K562 (cell line): ENCODE data around the gene DHDDS. TPM values are rescaled to one million over a fixed set of nuclear protein-coding genes. Genes with fewer than 3 reads are reported as not detected.
A peak's percentile ranks its signal among the peaks of the same experiment; 100 is the strongest.

Experiments used
- ATAC-seq: fragments of 200-7000 bp; cut with Tn5 transposase; 3 replicates; pipeline ENCODE4 v1.9.1; 2020; ENCODE audit warnings: moderate library complexity
- BruUV-seq: library from RNA; stranded (reverse); fragments of 400-500 nt; replicated peaks from 2 replicates; lab custom pipeline; 2021; lab: Mats Ljungman, UMichigan
- CTCF ChIA-PET: fragments of 300-600 bp; formaldehyde crosslinking; extraction: SDS; loops from one replicate; lab custom pipeline; 2021; ENCODE audit warnings: low intra/inter-chr PET ratio; lab: Yijun Ruan, JAX
- POLR2A ChIA-PET: fragments of 300-600, 350-650 bp; sonication (Branson Sonifier 250); formaldehyde crosslinking; extraction: SDS; loops from one replicate; lab custom pipeline; 2021; ENCODE audit warnings: antibody characterized with exemption, inconsistent platforms; lab: Yijun Ruan, JAX
- DNase-seq, 4 experiments: peaks; one replicate each; pipeline versions ENCODE4 v3.0.0 to v3.0.0-alpha.2; 2011 to 2018; ENCODE audit warnings: low spot score in 3 of 4, mixed read lengths in 3 of 4; ENCODE audit errors: extremely low read depth in 1 of 4
- FAIRE-seq: peaks from 2 replicates; lab custom pipeline; 2011; peaks lifted over from hg19 to GRCh38; lab: Jason Lieb, UNC
- H2AFZ ChIP-seq: 2 replicates; pipeline ENCODE4 v1.6.0; 2011; ENCODE audit warnings: low read depth, low read length, control low read depth, inconsistent platforms
- H3K27ac ChIP-seq: fragments of 200-600 bp; 3 replicates; pipeline ENCODE4 v1.8.0; 2011; ENCODE audit warnings: low read depth, mild to moderate bottlenecking, control low read depth, inconsistent platforms, low read length, moderate library complexity, mixed read lengths; ENCODE audit errors: extremely low read depth
- H3K27me3 ChIP-seq, 2 experiments: fragments of 300-600 bp in 1 of 2; 2 replicates in 1 of 2; 3 replicates in 1 of 2; pipeline versions ENCODE4 v1.6.0 to v1.8.0; 2011; ENCODE audit warnings: inconsistent platforms in 2 of 2, low read length in 2 of 2, mild to moderate bottlenecking in 1 of 2, mixed read lengths in 1 of 2, moderate library complexity in 1 of 2; ENCODE audit not compliant: control insufficient read depth in 2 of 2, insufficient read depth in 2 of 2
- H3K36me3 ChIP-seq: fragments of 300-600 bp; 3 replicates; pipeline ENCODE4 v1.8.0; 2011; ENCODE audit warnings: mild to moderate bottlenecking, low read length, inconsistent platforms; ENCODE audit not compliant: control insufficient read depth, insufficient read depth
- H3K4me1 ChIP-seq, 2 experiments: fragments of 200-600 bp in 1 of 2; replicated peaks in 1 of 2; 2 replicates in 1 of 2; 3 replicates in 1 of 2; pipeline versions ENCODE4 v1.5.1 to v1.8.0; 2011; ENCODE audit warnings: inconsistent platforms in 2 of 2, low read length in 2 of 2, mild to moderate bottlenecking in 1 of 2, mixed read lengths in 1 of 2, moderate library complexity in 1 of 2; ENCODE audit not compliant: control insufficient read depth in 2 of 2, insufficient read depth in 2 of 2
- H3K4me2 ChIP-seq: 2 replicates; pipeline ENCODE4 v1.6.1; 2011; ENCODE audit warnings: low read length, control low read depth, inconsistent platforms, mixed read lengths; ENCODE audit not compliant: insufficient read depth
- H3K4me3 ChIP-seq: fragments of 200-600 bp; sonication (generic), shearing (Covaris generic); 2 replicates; pipeline ENCODE4 v1.5.1; 2016; ENCODE audit warnings: control low read depth, inconsistent platforms
- H3K79me2 ChIP-seq: fragments of 200-600 bp; 3 replicates; pipeline ENCODE4 v1.8.0; 2011; ENCODE audit warnings: low read length, inconsistent platforms; ENCODE audit not compliant: control insufficient read depth, insufficient read depth
- H3K9ac ChIP-seq, 2 experiments: 2 replicates each; pipeline versions ENCODE4 v1.6.0 to v1.6.1; 2011; ENCODE audit warnings: low read depth in 2 of 2, low read length in 2 of 2, control low read depth in 1 of 2, inconsistent platforms in 1 of 2, mild to moderate bottlenecking in 1 of 2, mixed read lengths in 1 of 2; ENCODE audit not compliant: insufficient read depth in 1 of 2
- H3K9me1 ChIP-seq: one replicate; pipeline ENCODE4 v1.6.0; 2011; ENCODE audit warnings: inconsistent platforms, mild to moderate bottlenecking, low read length, moderate library complexity; ENCODE audit not compliant: control insufficient read depth, insufficient read depth
- H3K9me3 ChIP-seq: replicated peaks from 2 replicates; pipeline ENCODE4 v1.5.1; 2011; ENCODE audit warnings: low read depth, low read length, inconsistent platforms; ENCODE audit not compliant: control insufficient read depth, insufficient read depth
- H4K20me1 ChIP-seq: replicated peaks from 2 replicates; pipeline ENCODE4 v1.6.1; 2011; ENCODE audit warnings: low read length, inconsistent platforms, mixed read lengths; ENCODE audit not compliant: control insufficient read depth, insufficient read depth
- BRF1 ChIP-seq: IDR thresholded peaks from 3 replicates; pipeline ENCODE4 v1.6.1; 2011; ENCODE audit warnings: borderline replicate concordance, mild to moderate bottlenecking; ENCODE audit not compliant: insufficient read length; ENCODE audit errors: extremely low read depth
- FIP1L1 ChIP-seq: fragments of 200-400 bp; formaldehyde crosslinking; IDR thresholded peaks from 2 replicates; pipeline ENCODE4 v1.6.1; 2018; ENCODE audit warnings: mild to moderate bottlenecking, low read depth, low read length; ENCODE audit not compliant: poor library complexity, severe bottlenecking
- FOXA3 ChIP-seq, 2 experiments: fragments of 450-650 bp in 1 of 2; sonication (generic) in 1 of 2; formaldehyde crosslinking; IDR thresholded peaks in 1 of 2; conservative IDR thresholded peaks in 1 of 2; 2 replicates each; pipeline versions ENCODE4 v1.4.0 to v1.8.0; 2020 to 2022; ENCODE audit warnings: mild to moderate bottlenecking in 2 of 2, missing genetic modification reagents in 1 of 2
- GATA2 ChIP-seq: sonication (generic); formaldehyde crosslinking; IDR thresholded peaks from 2 replicates; pipeline ENCODE4 v1.4.0; 2020; ENCODE audit warnings: mild to moderate bottlenecking, missing genetic modification reagents
- LCOR ChIP-seq: sonication (generic); formaldehyde crosslinking; IDR thresholded peaks from 2 replicates; pipeline ENCODE4 v1.8.0; 2022; ENCODE audit warnings: mild to moderate bottlenecking, missing genetic modification reagents
- RBM22 ChIP-seq: fragments of 200-400 bp; formaldehyde crosslinking; IDR thresholded peaks from 2 replicates; pipeline ENCODE4 v1.6.1; 2018; ENCODE audit warnings: low read length, low read depth; ENCODE audit not compliant: poor library complexity, severe bottlenecking
- SREBF1 ChIP-seq: fragments of 150-350 bp; IDR thresholded peaks from 2 replicates; pipeline ENCODE4 v1.6.1; 2014; ENCODE audit warnings: antibody characterized with exemption, low read depth, low read length, borderline replicate concordance
- TFE3 ChIP-seq: fragments of 450-650 bp; formaldehyde crosslinking; IDR thresholded peaks from 2 replicates; pipeline ENCODE4 v1.4.0; 2020; ENCODE audit warnings: mild to moderate bottlenecking, mixed read lengths
- TSC22D4 ChIP-seq: fragments of 450-650 bp; IDR thresholded peaks from 2 replicates; pipeline ENCODE4 v1.6.1; 2016; ENCODE audit warnings: missing genetic modification characterization, missing biosample characterization, control low read depth
- ZNF12 ChIP-seq: sonication (generic); formaldehyde crosslinking; IDR thresholded peaks from 2 replicates; pipeline ENCODE4 v1.4.0; 2020; ENCODE audit warnings: mild to moderate bottlenecking, missing genetic modification reagents
- WGBS: fragments of 100-300 bp; shearing (Covaris generic); methylation state at CpG from one replicate; pipeline ENCODE4 v1.1.6; 2016; ENCODE audit warnings: low coverage, mixed read lengths; ENCODE audit not compliant: insufficient coverage; ENCODE audit errors: missing lambda C conversion rate; 5-methylcytosine and 5-hydroxymethylcytosine counted together
- in situ Hi-C: fragments of 300-500 bp; cut with MboI; formaldehyde crosslinking; loops from 4 replicates; pipeline ENCODE4 v1.15.0; 2018; ENCODE audit warnings: inconsistent platforms, mixed read lengths
- intact Hi-C: fragments of 100-400 bp; cut with micrococcal nuclease; formaldehyde crosslinking; loops from 2 replicates; pipeline ENCODE4 v1.14.2; 2022
- polyA plus RNA-seq, 8 experiments: library from polyadenylated mRNA; depleted of rRNA in 4 of 8; stranded (reverse) in 5 of 8; unstranded in 3 of 8; fragments of >200 nt; fragmentation: Nextera tagmentation in 2 of 8; fragmentation: Illumina TruSeq in 1 of 8; extraction: Ambion mirVana in 2 of 8; extraction: Trizol in 1 of 8; gene quantifications; 2 replicates each; pipeline versions ENCODE4 v1.2.1 to v1.2.3, GENCODE V29; 2011 to 2014; ENCODE audit warnings: inconsistent platforms in 1 of 8, missing spikeins in 1 of 8
- total RNA-seq, 7 experiments: library from RNA; depleted of rRNA in 6 of 7; stranded (reverse); fragments of >200 nt in 6 of 7; fragmentation: Illumina TruSeq in 2 of 7; extraction: Trizol in 2 of 7; gene quantifications; 2 replicates each; pipeline versions ENCODE4 v1.2.1 to v1.2.3, GENCODE V29; 2011 to 2021; ENCODE audit warnings: low replicate concordance in 1 of 7

The DHDDS gene
- total and polyA plus RNA-seq, 9 of the 15 experiments (the other 6 are each of a cell fraction or from before 2014, with no cell fraction given): 33.3 to 55.0 (median 44.3) TPM

DNA sequence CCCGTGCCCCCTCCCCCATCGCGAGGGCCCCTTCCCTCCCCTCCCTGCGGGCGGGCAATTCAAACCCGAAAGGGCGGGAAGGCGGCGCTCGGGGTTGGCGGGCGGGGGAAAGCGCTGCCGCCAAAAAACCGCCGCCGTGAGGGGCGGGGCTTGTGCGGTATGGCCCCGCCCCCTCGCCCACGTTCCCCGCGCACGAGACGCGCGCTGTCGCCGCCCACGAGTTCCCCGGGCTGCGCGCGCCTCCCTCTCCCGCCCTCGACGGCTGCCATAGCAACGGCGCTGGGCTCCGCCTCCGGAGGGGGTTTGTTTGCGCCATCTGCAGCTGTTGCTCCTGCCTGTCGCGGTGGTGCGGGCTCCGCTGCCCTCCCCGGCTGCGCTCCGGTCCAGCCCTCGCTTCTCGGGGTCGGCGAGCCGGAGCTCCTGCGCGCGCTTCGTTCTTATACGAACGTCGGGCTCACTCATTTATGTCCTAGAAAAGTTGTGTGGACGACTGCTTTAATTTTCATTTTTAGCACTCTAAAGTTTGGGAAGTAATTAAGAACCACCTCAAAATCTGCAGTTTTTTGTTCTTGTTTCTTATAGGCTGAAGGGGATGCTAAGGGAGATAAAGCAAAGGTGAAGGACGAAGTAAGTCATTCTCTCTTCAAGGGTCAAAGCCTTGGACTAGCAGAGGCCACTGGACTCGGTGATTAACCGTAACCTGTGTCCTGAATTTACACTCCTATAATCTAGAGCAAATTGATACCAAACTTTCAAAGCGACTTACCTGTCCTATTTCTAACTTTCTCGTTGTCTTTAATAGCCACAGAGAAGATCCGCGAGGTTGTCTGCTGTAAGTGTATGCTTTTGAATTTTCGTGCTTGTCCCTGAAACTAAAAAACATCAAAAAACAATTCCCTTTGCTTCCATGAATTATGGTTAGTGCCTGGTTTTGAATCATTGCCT, 41.1 kb downstream of the DHDDS start (continued):
- no peak for TF ChIP-seq TFE3 (CRISPR knock-in tag)

- ATAC-seq: no peak
- H3K27ac ChIP-seq: no peak overlapping the region
These were observed 42.7 kb downstream of the DHDDS start for GRCh38 chr1:26474818-26475217.

More at GRCh38 chr1:26474818-26475217, 42.7 kb downstream of the DHDDS start:
- Histone ChIP-seq H3K4me2 (no peak overlapping the region), H2AFZ (no peak overlapping the region), H3K9me1 (no peaks in the 10 kb centered on the region), H3K36me3 (peaks cover 44% of the 10 kb centered on the region), H3K9me3 (no peaks in the 10 kb centered on the region), H3K79me2 (peaks cover 28% of the 10 kb centered on the region), H3K27me3 (no peaks in the 10 kb centered on the region), H3K4me3 (no peak overlapping the region; the same call in 1 of the 2 replicates), H3K9ac (peak overlapping the region in 1 of 2 experiments; percentile 99; a peak in 1 of 4 replicates), H3K4me1 (peaks cover 26 to 29% of the 10 kb centered on the region in 2 experiments; a peak in 4 of 5 replicates), H4K20me1 (peaks cover 16% of the 10 kb centered on the region)
- WGBS: 100% methylated on average over 1 of the region's 1 CpG
- ChIA-PET POLR2A (interaction anchor here (0.6 to 2.2 kb wide), 6 partner anchors 10 to 219 kb away, joined by 3 to 12 read pairs (median 3); no protein-coding TSS in a partner anchor), CTCF (no interaction called here)
- TF ChIP-seq FOXA3 (CRISPR knock-in tag; conservative IDR thresholded peaks at IDR 0.05 in 1 of 2, IDR thresholded peaks at IDR 0.05 in 1 of 2) (no peak), FIP1L1 (no peak), ZNF12 (CRISPR knock-in tag) (no peak), BRF1 (no peak), TSC22D4 (tag) (no peak), SREBF1 (no peak), LCOR (CRISPR knock-in tag) (peak; percentile 27; the same call in 1 of the 2 replicates), RBM22 (no peak), GATA2 (CRISPR knock-in tag) (no peak)
- in situ Hi-C loops: no loop called here
- no TSS peak for BruUV-seq
- DNase-seq (no peak), FAIRE-seq (no peak)
- intact Hi-C loops: no loop called here
